ENCODE data around the gene TNIK.
"Not testable (repeated sequence)": the region's sequence is repeated elsewhere in the genome, so short reads cannot be mapped to it uniquely, and the experiment has no call there.

Gene TNIK

DNA sequence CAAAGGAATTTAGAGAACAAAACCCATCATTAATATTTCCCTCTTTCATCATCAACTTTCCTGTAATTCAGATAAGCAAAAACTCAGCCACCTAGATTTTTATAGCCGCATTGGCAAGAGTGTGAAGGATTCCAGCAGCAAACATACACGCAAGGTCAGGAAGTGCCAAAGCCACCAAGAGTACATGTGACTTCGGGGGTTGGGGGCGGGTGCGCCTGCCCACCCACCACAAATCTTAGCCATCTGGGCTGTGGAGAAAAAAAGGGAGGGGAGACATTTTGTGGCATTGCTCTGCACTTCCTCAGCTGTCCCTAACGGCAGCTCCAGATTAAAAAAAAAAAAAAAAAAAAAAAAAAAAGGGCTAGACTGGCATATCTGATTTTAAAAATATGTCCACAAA, 148.4 kb downstream of the TNIK start:
- no peak for DNase-seq (ENCODE audit: low read depth)

DNA sequence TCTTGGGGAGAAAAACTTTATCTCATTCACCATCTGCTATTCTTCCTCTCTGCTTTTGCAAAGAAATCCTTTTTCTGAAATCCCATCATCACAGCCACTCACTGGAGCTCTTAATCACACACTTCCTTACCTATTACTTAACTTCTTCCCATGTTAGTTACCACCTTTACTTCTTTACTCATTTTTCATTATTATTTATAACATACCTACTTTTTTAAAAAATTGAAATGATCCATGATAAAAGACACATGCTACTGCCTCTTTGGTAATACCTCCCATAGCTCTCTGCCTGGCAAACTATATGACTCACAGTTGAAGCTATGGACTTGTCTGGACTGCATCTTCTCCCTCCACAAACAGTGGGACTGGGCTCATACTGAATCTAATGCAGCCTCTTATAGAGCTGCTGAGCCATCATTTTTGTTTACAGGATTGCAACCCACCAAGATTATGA, 150.3 kb downstream of the TNIK start:
- no peak for DNase-seq (ENCODE audit: low read depth)

DNA sequence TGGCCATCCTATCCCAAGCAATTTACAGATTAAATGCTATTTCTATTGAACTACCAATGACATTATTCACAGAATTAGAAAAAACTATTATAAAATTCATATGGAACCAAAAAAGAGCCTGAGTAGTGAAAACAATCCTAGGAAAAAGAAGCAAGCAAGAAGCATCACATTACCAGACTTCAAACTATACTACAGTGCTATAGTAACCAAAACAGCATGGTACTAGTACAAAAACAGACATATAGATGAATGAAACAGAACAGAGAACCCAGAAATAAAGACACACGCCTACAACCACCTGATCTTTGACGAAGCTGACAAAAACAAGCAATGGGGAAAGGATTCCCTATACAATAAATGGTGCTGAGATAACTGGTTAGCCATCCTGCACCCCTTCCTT, 152.2 kb downstream of the TNIK start:
- DNase-seq (ENCODE audit: low read depth) = no peak

DNA sequence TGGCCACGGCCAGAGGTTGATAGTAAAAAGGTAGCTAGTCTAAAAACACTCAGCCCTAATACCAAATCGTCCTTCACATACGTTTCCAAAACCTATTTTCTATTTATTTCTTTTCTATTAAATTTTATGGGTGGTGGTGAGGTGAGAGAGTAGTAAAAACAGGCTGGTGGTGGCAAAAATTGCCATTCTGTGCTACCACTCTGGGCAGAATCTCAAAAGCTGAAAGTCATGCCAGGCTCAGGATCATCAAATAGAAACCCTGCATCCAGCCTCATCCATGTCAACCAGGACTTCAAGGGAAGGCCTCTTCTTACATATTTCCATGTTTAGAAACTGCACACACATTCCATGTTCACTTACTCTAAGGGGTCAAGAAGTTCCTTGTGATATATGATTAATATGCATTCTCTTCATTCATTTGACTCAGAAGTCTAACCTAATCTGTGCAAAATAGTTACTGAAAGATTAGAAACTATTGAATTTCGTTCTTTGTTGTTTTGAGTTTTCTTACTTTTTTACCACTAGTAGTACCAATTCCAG, 153.1 kb downstream of the TNIK start:
- DNase-seq (ENCODE audit: low read depth) = no peak

DNA sequence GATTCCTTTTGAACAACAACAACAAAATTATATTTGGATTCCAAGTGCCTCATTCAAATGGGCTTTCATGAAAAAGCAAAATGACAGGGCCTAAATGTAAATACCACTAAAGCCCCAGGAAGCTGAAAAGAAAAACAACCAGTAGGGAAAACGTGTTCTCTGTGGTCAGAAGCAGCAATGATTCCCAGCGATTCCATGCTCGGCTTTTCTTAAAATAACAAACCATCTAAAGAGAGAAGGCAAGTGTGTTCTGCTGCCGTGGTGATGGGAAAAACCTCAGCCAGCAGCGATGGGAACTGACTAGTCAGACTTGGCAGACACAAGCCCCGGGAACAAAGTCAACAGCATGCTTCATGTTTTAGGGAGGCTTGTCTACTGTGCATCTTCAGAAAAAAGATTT, 153.6 kb downstream of the TNIK start:
- no peak for DNase-seq (ENCODE audit: low read depth)

DNA sequence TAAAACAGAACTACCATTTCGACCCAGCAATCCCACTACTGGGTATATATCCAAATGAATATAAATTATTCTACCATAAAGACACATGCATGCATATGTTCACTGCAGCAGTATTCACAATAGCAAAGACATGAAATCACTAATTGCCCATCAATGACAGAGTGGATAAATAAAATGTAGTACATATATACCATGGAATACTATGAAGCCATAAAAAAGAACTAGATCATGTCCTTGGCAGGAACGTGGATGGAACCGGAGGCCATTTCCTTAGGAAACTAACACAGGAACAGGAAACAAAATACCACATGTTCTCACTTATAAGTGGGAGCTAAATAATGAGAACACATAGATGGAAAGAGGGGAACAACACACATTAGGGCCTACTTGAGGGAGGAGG, 154.4 kb downstream of the TNIK start:
- DNase-seq (ENCODE audit: low read depth) = not testable (repeated sequence)

DNA sequence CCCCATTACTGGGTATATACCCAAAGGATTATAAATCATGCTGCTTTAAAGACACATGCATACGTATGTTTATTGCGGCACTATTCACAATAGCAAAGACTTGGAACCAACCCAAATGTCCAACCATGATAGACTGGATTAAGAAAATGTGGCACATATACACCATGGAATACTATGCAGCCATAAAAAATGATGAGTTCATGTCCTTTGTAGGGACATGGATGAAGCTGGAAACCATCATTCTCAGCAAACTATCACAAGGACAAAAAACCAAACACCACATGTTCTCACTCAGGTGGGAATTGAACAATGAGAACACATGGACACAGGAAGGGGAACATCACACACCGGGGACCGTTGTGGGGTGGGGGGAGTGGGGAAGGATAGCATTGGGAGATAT, 155.7 kb downstream of the TNIK start:
- not testable (repeated sequence) for DNase-seq (ENCODE audit: low read depth)

DNA sequence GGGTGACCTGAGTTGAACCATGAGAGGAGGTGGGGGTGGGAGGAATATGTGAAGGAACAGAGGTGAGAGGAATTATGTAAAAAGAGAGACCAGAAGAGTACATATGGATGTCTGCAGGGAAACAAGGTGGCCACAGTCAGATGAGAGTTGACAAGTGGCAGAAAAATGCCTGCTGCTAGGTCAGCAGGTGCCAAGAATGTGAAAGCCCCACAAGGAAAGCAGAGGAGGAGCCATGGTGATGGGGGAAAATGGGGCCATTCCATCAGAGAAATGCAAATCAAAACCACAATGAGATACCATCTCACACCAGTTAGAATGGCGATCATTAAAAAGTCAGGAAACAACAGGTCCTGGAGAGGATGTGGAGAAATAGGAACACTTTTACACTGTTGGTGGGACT, 156.2 kb downstream of the TNIK start:
- not testable (repeated sequence) for DNase-seq (ENCODE audit: low read depth)

DNA sequence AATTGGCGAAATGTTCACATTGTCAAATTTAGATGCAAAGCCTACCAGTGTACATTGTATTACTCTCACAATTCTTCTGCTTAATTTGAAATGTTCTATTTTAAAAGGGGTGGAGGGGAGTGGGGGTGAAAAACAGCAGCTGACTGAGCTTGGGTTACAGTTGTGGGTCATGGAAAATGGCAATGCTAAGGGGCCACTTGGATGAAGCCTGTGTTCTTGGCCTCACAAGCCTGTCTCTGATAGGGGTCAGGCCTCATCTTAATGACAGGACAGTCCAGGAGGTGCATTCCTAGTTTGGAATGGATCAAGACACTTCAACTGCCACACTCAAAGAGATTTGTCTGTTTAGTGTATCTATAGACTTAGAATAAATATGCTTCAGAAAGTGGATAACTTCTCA, 158.2 kb downstream of the TNIK start:
- no peak for DNase-seq (ENCODE audit: low read depth)

DNA sequence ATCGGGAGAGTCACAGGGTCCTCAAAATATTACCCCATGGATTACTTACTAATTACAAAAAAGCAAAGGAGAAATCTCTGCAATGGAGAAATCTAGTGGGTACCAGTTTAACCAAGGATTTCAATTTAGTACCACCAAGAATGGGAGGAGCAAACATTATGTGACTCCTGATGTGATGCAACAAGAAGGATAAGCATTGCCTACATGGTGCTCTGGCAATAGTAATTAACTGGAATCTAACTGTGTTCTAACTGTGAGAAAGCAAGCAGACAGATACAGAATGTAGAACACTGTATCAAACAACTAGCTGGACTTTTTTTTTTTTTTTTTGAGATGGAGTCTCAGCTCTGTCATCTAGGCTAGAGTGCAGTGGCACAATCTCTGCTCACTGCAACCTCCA, 159.2 kb downstream of the TNIK start:
- no peak for DNase-seq (ENCODE audit: low read depth)

DNA sequence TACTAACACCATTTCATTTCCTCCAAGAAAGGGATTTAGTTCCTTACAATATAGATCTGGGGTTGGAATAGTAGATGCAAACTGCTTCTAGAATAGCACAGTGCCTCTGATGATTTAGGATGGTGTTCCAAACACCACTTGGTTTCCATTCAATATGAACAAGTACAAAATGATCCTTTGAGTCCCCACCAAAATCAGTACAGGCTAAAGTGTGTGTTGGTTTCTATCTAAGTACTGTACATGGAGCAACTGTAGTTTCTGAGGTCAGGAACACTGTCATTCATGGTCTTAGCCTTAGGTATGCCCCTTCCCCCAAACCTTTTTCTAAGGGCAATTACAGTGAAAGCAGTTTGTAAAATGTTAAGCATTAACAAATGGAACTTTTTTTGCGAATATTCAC, 162.3 kb downstream of the TNIK start:
- DNase-seq (ENCODE audit: low read depth) = no peak

DNA sequence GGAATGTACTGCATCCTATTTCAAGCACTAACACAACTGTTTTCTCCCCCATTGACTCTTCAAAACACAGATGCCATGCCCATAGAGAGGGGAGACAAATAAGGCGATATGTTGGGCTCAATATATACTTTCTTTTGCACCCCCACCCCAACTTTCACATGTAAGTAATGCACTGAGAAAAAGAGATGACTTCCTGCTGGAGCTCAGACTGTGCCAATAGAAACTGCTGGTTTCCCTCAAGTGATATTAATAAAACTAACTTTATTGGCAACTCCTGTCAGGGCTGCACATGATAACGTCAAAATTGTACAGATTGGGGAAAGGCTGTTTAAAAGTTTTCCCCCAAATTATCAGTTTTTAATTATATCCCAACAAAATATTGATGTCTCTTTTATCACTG, 163.0 kb downstream of the TNIK start:
- DNase-seq (ENCODE audit: low read depth) = no peak

DNA sequence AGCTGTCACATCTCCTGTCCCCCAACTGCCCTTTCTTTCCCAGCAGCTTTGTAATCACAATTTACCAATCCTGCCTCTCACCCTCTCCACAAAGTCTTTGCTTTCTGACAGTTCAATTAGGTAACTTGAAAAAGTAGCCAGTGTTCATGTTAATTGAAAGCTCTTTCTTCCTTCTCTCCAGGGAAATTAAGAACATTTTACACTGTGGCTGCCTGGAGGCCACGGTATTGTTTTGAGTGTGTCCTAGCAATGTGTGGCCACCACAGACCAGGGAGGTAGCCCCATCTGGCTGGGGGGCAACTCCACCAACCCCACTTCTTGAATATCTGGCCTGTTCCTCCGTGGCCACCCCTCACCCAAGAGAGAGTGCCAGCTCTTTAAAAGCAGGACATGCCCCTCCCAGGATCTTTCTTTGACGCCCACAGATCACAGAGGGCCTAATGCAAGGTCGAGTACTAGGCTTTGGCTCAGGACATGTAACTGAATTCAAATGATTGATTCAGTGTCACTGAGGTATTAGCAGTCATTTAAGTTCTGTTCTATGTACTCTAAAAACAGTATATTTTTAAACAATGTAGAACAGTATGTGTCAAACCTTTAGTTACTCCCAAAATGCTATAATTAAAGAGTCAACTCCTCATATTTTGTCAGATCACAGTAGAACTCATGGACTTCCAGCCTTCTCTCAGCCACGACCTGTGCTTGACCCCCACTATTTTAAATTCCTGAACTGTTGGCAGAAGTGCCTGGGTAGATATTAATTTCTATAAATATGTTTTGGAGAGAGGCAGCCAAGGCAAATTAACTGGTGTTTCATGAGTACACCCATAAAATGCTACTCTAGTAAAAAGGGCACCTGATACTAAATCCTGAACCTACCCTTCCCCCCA, 164.5 kb downstream of the TNIK start:
- no peak for DNase-seq (ENCODE audit: low read depth)

DNA sequence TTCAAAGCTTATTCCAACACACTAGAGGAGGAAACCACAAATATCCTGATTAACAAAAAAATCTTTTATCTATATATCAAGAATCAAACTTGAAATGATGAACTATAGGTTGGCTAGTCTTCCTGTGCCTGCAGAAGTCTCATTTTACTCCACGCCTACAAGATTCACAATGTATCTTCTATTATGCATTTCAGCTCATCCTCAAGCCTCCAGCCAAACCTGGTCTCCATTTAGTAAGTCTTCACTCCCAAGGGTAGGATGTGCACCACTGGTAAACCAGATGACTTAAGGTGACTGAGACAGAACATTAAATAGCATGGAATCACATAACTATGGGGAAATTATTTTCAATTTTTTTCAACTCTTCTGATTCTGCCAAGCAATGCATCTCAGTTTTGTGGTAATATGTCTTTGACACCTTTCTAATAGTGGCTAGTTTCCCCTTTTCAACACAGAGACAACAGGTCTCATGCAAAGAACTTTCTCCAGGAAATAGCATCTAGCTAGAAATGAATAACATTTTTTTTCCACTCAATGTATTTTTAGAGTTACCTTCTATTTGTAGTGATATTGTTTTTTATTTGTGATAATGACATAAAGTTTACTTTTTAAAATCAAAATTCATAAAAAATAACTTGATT, 166.9 kb downstream of the TNIK start:
- DNase-seq (ENCODE audit: low read depth) = no peak

DNA sequence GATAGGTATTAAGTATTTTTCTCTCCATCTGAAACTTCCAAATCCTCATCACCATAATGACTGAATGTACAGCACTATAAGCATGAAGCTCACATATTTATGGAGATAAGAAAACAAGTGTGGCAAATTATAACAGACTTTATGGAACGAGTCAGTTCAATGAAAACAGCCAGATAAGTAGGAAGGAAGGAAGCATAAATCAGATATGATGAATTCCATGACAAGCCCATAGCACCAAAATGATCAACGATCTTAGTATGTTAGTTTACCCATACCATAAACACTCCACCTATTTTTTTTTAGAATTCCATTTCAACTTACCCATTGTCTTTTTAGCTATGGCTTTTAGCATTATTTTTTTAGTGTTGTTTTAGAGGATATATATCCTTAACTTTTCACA, 169.5 kb downstream of the TNIK start:
- DNase-seq (ENCODE audit: low read depth) = no peak

DNA sequence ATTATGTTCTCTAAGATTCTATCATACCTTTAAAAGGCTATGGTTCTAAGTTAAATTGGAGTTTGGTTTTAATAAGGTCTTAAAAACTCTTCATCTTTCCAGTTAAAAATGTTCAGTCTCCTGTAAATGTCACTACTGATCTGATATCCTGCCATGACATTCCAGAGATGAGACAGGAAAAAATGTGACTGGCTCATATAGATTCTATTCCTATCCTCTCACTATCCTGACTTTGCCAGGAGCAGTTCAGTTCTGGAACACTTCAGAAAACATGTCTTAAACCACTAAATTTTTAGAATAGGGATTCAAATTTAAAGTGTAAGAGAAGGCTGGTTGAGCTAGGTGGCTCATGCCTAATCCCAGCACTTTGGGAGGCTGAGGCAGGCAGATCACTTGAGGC, 170.9 kb downstream of the TNIK start:
- no peak for DNase-seq (ENCODE audit: low read depth)

DNA sequence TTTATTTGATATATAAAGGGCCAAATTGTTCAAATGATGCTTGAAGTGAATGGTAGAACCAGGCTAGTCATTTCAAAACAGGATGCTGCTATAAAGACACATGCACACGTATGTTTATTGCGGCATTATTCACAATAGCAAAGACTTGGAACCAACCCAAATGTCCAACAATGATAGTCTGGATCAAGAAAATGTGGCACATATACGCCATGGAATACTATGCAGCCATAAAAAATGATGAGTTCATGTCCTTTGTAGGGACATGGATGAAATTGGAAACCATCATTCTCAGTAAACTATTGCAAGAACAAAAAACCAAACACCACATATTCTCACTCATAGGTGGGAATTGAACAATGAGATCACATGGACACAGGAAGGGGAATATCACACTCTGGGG, 172.4 kb downstream of the TNIK start:
- DNase-seq (ENCODE audit: low read depth) = not testable (repeated sequence)

DNA sequence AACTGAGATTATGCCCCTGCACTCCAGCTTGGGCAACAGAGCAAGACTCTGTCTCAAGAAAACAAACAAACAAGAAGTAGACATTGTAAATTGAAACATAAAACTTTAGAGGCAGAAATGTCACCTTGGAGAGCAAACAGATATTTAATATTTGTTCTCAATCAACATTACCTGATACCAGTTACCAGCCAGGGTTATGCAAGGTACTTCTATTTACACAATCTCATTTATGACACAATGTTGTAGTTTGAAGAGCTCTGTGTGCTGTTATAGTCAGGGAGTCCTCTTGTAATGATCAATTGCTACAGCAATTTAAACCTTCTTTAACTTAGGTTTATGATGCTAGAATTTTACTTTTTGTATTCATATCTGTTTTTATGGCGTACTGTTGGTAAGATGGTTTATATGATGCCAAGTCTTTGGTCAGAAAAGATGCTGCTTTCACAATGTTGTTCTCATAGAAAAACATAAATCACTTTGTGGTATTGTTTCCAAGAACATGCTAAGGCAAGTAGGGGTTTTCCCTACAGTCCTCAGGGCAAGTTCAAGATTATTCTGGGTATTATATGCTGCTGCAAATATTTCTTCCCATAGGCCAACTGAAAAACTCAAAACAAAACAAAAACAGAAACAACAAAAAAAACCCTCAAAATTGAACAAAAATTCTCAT, 173.5 kb downstream of the TNIK start:
- DNase-seq (ENCODE audit: low read depth) = no peak

DNA sequence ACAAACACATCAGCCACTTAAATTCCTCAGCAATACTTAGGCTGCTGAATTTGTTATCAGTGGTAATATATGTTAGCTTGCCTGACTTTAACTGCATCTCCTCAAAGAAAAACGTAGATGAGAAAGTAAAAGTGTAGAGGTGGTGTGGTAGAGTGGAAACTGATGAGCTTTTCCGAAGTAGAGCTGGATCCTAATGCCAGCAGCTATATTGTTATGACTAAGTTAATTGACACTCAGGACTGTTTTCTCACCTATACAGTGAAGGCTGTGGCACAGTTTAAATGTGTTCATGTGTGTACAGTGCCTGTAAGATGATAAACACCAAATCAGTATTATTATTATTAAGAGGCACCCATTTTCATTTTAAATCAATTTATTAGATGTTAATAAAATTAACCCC, 174.9 kb downstream of the TNIK start:
- DNase-seq (ENCODE audit: low read depth) = no peak

DNA sequence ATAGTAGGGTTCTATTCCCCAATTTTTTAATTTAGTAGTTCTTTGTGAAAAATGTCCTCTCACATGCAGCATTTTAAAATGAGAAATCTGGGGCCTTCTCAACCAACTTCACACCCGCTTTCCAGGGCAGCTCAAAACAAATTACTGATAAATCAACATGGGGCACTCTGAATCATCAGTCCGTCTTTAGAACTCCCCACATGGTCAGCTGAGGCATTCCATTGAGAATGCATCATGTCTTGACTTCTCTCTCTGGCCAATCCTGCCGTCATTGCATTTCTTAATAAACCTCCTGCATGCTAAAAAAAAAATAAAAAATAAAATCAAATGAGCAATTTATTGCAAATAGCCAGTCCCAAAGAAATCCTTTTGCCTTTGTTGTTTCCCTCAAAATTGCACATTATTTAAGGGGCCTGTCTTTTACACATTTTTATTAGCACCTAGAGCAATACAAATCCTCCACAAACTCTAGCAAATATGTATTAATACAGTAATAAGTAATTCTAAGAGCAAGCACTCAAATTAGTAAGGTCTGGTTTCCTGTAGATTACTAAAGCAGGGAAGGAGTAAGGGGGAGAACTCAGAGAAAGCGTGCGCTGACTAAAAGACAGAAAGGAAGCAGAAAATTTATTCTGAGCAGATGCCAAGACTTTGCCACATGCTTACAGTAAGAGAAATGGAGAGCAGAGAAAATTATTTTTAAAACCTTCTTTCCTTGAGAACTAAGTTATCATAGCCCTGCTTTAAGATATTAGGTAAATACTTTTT, 175.7 kb downstream of the TNIK start:
- no peak for DNase-seq (ENCODE audit: low read depth)

DNA sequence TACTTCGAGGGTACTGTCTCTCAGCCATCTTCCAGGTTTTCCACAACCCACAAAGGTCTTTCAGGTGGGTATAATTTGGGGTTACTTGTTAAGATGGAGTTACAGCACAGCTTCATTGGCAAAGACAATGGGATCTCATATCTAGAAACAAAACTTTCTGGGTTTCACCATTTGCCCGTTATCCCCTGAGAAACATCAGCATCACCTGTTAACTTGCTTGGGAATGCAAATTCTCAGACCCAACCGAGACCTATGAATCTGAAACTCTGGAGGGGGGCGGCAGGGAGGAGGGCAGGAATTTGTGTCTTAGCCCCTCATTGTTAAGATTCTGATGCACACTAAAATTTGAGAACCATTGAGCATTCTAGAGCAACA, 176.4 kb downstream of the TNIK start:
- no peak for DNase-seq (ENCODE audit: low read depth)

DNA sequence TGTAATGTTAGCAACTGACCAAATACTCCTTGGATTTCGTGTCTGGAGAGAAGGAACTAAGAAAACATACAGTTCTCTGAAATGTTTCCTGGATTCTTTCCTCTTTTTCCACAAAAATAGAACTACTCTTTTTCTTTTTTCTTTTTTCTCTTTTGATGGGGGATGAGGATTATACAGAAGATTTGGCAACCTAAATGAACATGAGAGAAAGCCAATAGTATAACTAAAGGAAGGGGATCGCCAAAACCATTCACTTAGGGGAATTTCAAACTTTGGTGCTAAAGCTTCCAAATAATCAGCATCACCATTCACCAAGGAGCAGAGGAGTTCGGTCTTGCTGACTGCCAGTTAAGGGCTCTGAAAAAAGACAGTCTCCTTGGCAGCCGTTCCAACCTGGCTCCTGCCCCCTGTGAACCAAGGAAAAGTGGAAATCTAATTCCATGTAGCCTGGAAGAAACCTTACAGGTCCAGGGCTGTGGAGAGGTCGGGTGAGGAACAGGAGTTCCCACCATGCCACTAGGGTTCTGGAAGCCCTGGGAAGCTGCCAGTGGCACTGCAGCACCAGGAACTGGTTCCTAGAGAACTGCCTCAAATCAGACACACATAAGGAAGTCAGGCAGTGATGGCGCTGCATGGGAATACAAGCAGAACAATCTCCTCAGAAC, 176.9 kb downstream of the TNIK start:
- DNase-seq (ENCODE audit: low read depth) = no peak

Data from stimulated activated CD8-positive, alpha-beta memory T cell treated with anti-CD3 and anti-CD28 coated beads, Interleukin-7, amount 100 ng/mL, for 24 hours (primary cell).